ENCODE results near the gene DNAJB13. TPM values are rescaled to one million over a fixed set of nuclear protein-coding genes. Genes with fewer than 3 reads are reported as not detected.

Gene DNAJB13, protein sequence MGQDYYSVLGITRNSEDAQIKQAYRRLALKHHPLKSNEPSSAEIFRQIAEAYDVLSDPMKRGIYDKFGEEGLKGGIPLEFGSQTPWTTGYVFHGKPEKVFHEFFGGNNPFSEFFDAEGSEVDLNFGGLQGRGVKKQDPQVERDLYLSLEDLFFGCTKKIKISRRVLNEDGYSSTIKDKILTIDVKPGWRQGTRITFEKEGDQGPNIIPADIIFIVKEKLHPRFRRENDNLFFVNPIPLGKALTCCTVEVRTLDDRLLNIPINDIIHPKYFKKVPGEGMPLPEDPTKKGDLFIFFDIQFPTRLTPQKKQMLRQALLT
- total RNA-seq (2016; rRNA removed; fragmentation: Illumina TruSeq; extraction: Trizol) (not detected in 2 replicates), polyA plus RNA-seq (2011; rRNA removed) (2.3 and 2.9 TPM in 2 replicates), polyA minus RNA-seq (2011; rRNA and poly(A)+ RNA removed; ENCODE audit: low replicate concordance) (2.0 TPM in 1 of 2 replicates, not detected in the other), Bru-seq, nascent RNA (percentile 20 among the genes with signal in this experiment), BruChase-seq, experiment 1, labeled RNA remaining after a 6-hour chase (percentile 17 among the genes with signal in this experiment), BruChase-seq, experiment 2, labeled RNA remaining after a 2-hour chase (percentile 23 among the genes with signal in this experiment)
- total RNA-seq (2016; cell fraction: cytosol; rRNA removed; fragmentation: Illumina TruSeq; extraction: Trizol; ENCODE audit: low read depth), result not detected in 2 replicates
- total RNA-seq (2016; cell fraction: insoluble cytoplasmic fraction; rRNA removed; fragmentation: Illumina TruSeq; extraction: Trizol), result 0.15 TPM in 1 of 2 replicates, not detected in the other
- total RNA-seq (2016; cell fraction: membrane; rRNA removed; fragmentation: Illumina TruSeq; extraction: Trizol), result not detected in 2 replicates
- not detected in 2 replicates for total RNA-seq (2016; cell fraction: nucleus; rRNA removed; fragmentation: Illumina TruSeq; extraction: Trizol)
- polyA plus RNA-seq (2011; cell fraction: cytosol; rRNA removed), result 1.9 and 2.3 TPM in 2 replicates
- polyA plus RNA-seq (2011; cell fraction: nucleus; rRNA removed), result 4.0 and 4.2 TPM in 2 replicates
- polyA plus RNA-seq (2012), result 0.96 and 1.5 TPM in 2 replicates
- not detected in 2 replicates for polyA plus RNA-seq (2016; cell fraction: cytosol; fragmentation: Illumina TruSeq; extraction: Trizol; ENCODE audit: low read depth)
- polyA plus RNA-seq (2016; cell fraction: insoluble cytoplasmic fraction; fragmentation: Illumina TruSeq; extraction: Trizol; ENCODE audit: low read depth), result not detected in 2 replicates
- polyA plus RNA-seq (2016; cell fraction: membrane; fragmentation: Illumina TruSeq; extraction: Trizol; ENCODE audit: low read depth), result not detected in 2 replicates
- not detected in 2 replicates for polyA plus RNA-seq (2016; cell fraction: nucleus; fragmentation: Illumina TruSeq; extraction: Trizol; ENCODE audit: insufficient read depth, low read depth)
- polyA minus RNA-seq (2011; cell fraction: cytosol; rRNA and poly(A)+ RNA removed), result not detected in 2 replicates
- 0.99 and 1.4 TPM in 2 replicates for polyA minus RNA-seq (2011; cell fraction: nucleus; rRNA and poly(A)+ RNA removed)
- long read RNA-seq, experiment 1, partial matches to known transcripts, result 0 of 1 reads
- long read RNA-seq, experiment 1, other reads (novel, unspliced or antisense), result 1 of 1 reads
- long read RNA-seq, experiment 2, result 0 reads

DNA sequence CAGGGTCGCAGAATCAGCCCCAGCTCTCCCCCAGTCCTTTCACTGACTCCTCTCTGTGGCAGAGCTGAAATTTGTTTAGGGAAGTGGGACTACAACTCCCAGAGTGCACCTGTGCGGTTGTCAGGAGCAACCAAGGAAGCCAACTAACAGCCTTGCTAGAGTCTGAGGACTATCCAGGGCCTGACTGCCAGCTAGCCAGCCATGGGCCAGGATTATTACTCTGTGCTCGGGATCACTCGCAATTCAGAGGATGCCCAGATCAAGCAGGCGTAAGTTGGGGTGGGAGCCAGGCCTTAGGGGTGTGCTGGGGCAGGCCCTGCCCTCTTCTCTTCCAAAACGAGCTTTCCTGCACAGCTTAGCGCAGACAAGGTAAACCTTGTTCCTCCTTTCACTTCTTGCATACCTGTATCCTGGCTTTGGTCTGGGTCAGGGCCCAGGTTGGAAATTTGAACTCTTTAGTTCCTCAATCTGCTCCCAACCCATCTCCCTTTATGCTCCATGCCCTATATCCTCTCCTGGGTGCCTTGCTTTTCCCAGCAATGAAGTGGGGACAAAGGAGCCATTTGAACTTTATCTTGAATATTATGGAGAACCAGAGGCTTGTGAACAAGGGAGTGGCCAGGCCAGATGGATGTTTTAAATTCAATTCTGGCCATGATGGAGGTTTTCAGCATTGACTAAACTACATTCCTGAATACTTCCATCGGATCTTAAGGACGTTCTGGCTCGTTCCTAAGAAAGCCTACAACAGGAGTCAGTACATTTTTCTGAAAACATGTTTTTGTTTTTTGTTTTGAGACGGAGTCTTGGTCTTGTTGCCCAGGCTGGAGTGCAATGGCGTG, at the start of gene DNAJB13:
Gene DNAJB13, plus strand, starts transcription at position 158 of the 842 bp plus-strand sequence. Its CDS starts 44 bp downstream, at position 202.
- peaks cover 67% of the 10 kb centered on the region for H3K4me1 ChIP-seq (ENCODE audit: insufficient read depth, low read length)
- H3K27me3 ChIP-seq (ENCODE audit: control insufficient read depth in 1 of 2, insufficient read depth in 2 of 2, low read length in 2 of 2), result no peaks in the 10 kb centered on the region; a peak in 1 of 5 replicates
- DNase-seq (ENCODE audit: low spot score) (peak; percentile 77), ATAC-seq (peak; percentile 91), FAIRE-seq (peak; percentile 56)
- CTCF ChIA-PET (ENCODE audit: low intra/inter-chr PET ratio, low total read pairs), result no interaction called here
- in situ Hi-C loops (cut with HindIII; ENCODE audit: extremely low pct_ligation_motif_present, low pct_unique_long_range_greater_than_20kb), result loop anchor here (25.0 kb wide), 1 partner anchor 211 kb away; the partner anchor contains the start of genes C2CD3 and PPME1
- POLR2A ChIA-PET, result no interaction called here
- H3K9me3 ChIP-seq (ENCODE audit: low read length), result no peaks in the 10 kb centered on the region
- no peak within 1 kb of the TSS for H2AFZ ChIP-seq (ENCODE audit: low read length)
- intact Hi-C loops (cut with micrococcal nuclease; ENCODE audit: unreplicated experiment), result no loop called here
- peaks cover 11% of the 10 kb centered on the region for H3K79me2 ChIP-seq (ENCODE audit: insufficient read depth, low read length)
- H3K4me2 ChIP-seq (ENCODE audit: low read depth, low read length), result peak within 1 kb of the TSS; percentile 80
- peak within 1 kb of the TSS; percentile 79 for H3K9ac ChIP-seq (ENCODE audit: insufficient read depth, low read depth, low read length)
- H3K27ac ChIP-seq (ENCODE audit: extremely low read length, insufficient read depth, low read length), result peak within 1 kb of the TSS; percentile 86
- 0 out of 2 replicates have a peak, but pooled peaks cover 3% of the 10 kb centered on the region for H4K20me1 ChIP-seq (ENCODE audit: insufficient read depth, low read length)
- H3K36me3 ChIP-seq (replicated peaks in 1 of 2; ENCODE audit: control insufficient read depth in 1 of 2, insufficient read depth in 2 of 2, low read length in 2 of 2), result peaks cover 0 to 7% of the 10 kb centered on the region in 2 experiments; a peak in 2 of 5 replicates
- WGBS (ENCODE audit: low lambda C conversion rate), result 50% methylated on average over 9 of the region's 12 CpGs
- H3K4me3 ChIP-seq (replicated peaks in 1 of 3; ENCODE audit: insufficient read depth in 1 of 3, low read depth in 2 of 3, low read length in 3 of 3), result peak within 1 kb of the TSS; percentile 46 to 77 (median 71)
- BruUV-seq (replicated peaks), result no TSS peak
- TF ChIP-seq, protein P1, sequence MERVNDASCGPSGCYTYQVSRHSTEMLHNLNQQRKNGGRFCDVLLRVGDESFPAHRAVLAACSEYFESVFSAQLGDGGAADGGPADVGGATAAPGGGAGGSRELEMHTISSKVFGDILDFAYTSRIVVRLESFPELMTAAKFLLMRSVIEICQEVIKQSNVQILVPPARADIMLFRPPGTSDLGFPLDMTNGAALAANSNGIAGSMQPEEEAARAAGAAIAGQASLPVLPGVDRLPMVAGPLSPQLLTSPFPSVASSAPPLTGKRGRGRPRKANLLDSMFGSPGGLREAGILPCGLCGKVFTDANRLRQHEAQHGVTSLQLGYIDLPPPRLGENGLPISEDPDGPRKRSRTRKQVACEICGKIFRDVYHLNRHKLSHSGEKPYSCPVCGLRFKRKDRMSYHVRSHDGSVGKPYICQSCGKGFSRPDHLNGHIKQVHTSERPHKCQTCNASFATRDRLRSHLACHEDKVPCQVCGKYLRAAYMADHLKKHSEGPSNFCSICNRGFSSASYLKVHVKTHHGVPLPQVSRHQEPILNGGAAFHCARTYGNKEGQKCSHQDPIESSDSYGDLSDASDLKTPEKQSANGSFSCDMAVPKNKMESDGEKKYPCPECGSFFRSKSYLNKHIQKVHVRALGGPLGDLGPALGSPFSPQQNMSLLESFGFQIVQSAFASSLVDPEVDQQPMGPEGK (CRISPR knock-in tag; IDR thresholded peaks at IDR 0.05), result no peak
- TF ChIP-seq, protein P2, sequence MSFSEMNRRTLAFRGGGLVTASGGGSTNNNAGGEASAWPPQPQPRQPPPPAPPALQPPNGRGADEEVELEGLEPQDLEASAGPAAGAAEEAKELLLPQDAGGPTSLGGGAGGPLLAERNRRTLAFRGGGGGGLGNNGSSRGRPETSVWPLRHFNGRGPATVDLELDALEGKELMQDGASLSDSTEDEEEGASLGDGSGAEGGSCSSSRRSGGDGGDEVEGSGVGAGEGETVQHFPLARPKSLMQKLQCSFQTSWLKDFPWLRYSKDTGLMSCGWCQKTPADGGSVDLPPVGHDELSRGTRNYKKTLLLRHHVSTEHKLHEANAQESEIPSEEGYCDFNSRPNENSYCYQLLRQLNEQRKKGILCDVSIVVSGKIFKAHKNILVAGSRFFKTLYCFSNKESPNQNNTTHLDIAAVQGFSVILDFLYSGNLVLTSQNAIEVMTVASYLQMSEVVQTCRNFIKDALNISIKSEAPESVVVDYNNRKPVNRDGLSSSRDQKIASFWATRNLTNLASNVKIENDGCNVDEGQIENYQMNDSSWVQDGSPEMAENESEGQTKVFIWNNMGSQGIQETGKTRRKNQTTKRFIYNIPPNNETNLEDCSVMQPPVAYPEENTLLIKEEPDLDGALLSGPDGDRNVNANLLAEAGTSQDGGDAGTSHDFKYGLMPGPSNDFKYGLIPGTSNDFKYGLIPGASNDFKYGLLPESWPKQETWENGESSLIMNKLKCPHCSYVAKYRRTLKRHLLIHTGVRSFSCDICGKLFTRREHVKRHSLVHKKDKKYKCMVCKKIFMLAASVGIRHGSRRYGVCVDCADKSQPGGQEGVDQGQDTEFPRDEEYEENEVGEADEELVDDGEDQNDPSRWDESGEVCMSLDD (CRISPR knock-in tag; IDR thresholded peaks at IDR 0.05; ENCODE audit: borderline replicate concordance), result no peak
- TF ChIP-seq U2AF1 (optimal IDR thresholded peaks at IDR 0.05; ENCODE audit: low read depth, low read length) (no peak), HOXA9 (CRISPR knock-in tag; IDR thresholded peaks at IDR 0.05; ENCODE audit: borderline replicate concordance) (no peak), HNF4A (CRISPR knock-in tag; IDR thresholded peaks at IDR 0.05) (no peak)
- TF ChIP-seq, protein P3, sequence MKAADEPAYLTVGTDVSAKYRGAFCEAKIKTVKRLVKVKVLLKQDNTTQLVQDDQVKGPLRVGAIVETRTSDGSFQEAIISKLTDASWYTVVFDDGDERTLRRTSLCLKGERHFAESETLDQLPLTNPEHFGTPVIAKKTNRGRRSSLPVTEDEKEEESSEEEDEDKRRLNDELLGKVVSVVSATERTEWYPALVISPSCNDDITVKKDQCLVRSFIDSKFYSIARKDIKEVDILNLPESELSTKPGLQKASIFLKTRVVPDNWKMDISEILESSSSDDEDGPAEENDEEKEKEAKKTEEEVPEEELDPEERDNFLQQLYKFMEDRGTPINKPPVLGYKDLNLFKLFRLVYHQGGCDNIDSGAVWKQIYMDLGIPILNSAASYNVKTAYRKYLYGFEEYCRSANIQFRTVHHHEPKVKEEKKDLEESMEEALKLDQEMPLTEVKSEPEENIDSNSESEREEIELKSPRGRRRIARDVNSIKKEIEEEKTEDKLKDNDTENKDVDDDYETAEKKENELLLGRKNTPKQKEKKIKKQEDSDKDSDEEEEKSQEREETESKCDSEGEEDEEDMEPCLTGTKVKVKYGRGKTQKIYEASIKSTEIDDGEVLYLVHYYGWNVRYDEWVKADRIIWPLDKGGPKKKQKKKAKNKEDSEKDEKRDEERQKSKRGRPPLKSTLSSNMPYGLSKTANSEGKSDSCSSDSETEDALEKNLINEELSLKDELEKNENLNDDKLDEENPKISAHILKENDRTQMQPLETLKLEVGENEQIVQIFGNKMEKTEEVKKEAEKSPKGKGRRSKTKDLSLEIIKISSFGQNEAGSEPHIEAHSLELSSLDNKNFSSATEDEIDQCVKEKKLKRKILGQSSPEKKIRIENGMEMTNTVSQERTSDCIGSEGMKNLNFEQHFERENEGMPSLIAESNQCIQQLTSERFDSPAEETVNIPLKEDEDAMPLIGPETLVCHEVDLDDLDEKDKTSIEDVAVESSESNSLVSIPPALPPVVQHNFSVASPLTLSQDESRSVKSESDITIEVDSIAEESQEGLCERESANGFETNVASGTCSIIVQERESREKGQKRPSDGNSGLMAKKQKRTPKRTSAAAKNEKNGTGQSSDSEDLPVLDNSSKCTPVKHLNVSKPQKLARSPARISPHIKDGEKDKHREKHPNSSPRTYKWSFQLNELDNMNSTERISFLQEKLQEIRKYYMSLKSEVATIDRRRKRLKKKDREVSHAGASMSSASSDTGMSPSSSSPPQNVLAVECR (CRISPR knock-in tag; IDR thresholded peaks at IDR 0.05; ENCODE audit: borderline replicate concordance), result peak; percentile 88

Measured in HepG2 (cell line).